Activated CD4-positive, alpha-beta T cell treated with anti-CD3 and anti-CD28 coated beads, Interleukin-2, amount 10 ng/mL, durations not matched to agents 24 days and 14 days (primary cell): ENCODE results near the gene FGF4. TPM values are rescaled to one million over a fixed set of nuclear protein-coding genes. Genes with fewer than 3 reads are reported as not detected.

Source experiments
- DNase-seq: peaks from one replicate; pipeline ENCODE4 v3.0.0; 2022
- H3K27ac Mint-ChIP-seq: one replicate; pipeline ENCODE4 v1.8.0; 2022; ENCODE audit warnings: mild to moderate bottlenecking, mixed read lengths
- H3K27me3 Mint-ChIP-seq: one replicate; pipeline ENCODE4 v1.8.0; 2022; ENCODE audit warnings: mixed read lengths
- H3K36me3 Mint-ChIP-seq: one replicate; pipeline ENCODE4 v1.8.0; 2022; ENCODE audit warnings: low read depth, mild to moderate bottlenecking, mixed read lengths
- H3K4me1 Mint-ChIP-seq: one replicate; pipeline ENCODE4 v1.8.0; 2021; ENCODE audit warnings: mixed read lengths
- H3K4me3 Mint-ChIP-seq: one replicate; pipeline ENCODE4 v1.8.0; 2022; ENCODE audit warnings: mild to moderate bottlenecking, moderate library complexity, mixed read lengths
- H3K9me3 Mint-ChIP-seq: one replicate; pipeline ENCODE4 v1.8.0; 2021; ENCODE audit warnings: mixed read lengths
- intact Hi-C: fragments of 100-400 bp; cut with micrococcal nuclease; formaldehyde crosslinking; loops from one replicate; pipeline ENCODE4 v1.15.1; 2023
- total RNA-seq: library from RNA; stranded (reverse); gene quantifications from 2 replicates; pipeline ENCODE4 v1.2.3, GENCODE V29; 2022

The FGF4 gene
- total RNA-seq, 1 donor from 2014 or later, result not detected

DNA sequence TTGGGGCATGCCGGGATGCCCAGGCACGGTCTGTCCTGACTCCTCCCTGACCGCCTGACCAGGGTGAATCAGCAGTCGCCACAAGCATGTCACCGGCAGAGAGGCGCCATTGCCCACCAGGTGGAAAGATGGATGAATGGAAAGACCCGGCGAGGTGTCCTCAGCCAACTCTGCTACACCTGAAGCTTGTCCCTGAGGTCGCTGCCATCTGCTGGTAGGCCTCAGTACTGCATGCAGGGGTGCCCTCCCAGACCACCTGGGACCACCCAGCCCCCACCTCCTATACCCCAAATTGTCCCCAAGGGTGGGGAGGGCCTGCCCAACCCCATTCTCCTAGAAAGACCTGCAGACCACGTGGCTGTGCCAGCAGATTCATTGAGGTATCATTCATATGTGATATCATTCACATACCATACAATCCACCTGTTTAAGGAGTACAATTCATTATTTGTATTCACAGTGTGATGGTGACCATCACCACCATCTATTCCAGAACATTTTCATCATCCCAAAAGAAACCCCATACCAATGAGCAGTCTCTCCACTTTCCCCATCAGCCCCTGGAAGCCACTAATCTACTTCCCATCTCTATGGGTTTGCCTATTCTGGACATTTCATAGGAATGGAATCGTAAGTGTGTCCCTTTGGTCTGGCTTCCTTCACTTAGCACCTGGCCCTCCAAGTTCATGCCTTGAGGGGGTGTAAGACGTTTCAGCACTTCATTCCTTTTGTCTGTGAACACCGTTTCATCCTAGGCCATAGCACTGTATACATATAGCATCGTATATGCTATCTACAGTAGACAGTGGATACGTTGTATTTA is 26.6 kb upstream of the FGF4 start:
- peak; percentile 74 for DNase-seq
- no peak overlapping the region for H3K4me3 Mint-ChIP-seq
- H3K27ac Mint-ChIP-seq, result no peak overlapping the region
- no peaks in the 10 kb centered on the region for H3K27me3 Mint-ChIP-seq
- no peaks in the 10 kb centered on the region for H3K36me3 Mint-ChIP-seq
- intact Hi-C loops, result loop anchor here (5.0 kb wide), 1 partner anchor 114 kb away; no protein-coding TSS in a partner anchor
- no peaks in the 10 kb centered on the region for H3K9me3 Mint-ChIP-seq
- H3K4me1 Mint-ChIP-seq, result no peaks in the 10 kb centered on the region

DNA sequence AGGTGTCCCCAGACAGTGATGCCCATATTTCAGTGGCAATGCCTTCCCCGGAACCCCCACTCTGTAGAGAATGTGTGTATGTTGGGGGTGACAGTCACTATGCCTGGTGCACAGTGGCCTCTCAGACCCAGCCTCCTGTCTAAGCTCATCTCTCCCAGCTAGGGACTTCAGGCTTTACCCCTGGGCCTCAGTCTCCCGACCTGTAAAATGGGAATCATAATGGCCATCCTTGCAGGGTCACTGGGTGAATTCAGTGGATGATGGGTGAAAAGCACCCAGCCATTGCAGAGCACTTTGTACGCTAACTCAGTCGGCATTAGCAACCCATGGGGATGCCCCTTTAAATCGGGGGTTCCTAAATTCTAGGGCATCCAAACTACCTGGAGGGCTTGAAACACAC is 25.1 kb upstream of the FGF4 start:
- H3K9me3 Mint-ChIP-seq, result no peaks in the 10 kb centered on the region
- no peak overlapping the region for H3K27ac Mint-ChIP-seq
- intact Hi-C loops, result loop anchor here (5.0 kb wide), 1 partner anchor 113 kb away; no protein-coding TSS in a partner anchor
- no peak overlapping the region for H3K4me3 Mint-ChIP-seq
- no peaks in the 10 kb centered on the region for H3K36me3 Mint-ChIP-seq
- no peak for DNase-seq
- no peaks in the 10 kb centered on the region for H3K4me1 Mint-ChIP-seq
- no peaks in the 10 kb centered on the region for H3K27me3 Mint-ChIP-seq

DNA sequence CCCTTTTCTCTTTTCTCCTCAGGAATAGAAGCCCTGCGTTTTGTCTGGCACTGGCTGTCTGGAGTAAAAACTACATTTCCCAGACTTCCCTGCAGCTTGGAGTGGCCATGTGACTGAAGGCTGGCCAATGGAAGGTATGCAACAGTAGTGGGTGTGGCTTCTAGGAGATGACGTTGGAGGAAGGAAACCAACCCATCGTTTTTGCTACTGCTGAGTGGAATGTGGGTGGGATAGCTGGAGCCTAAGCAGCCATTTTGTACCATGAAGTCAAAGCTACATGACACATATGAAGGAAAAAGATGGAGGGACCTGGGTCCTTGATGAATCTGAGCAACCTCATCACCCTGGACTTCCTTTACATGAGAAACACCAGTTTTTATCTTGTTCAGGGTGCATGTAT is 24.4 kb upstream of the FGF4 start:
- no peak for DNase-seq
- Mint-ChIP-seq H3K4me3 (no peak overlapping the region), H3K27ac (no peak overlapping the region), H3K9me3 (no peaks in the 10 kb centered on the region), H3K36me3 (no peaks in the 10 kb centered on the region), H3K4me1 (no peaks in the 10 kb centered on the region), H3K27me3 (no peaks in the 10 kb centered on the region)
- intact Hi-C loops, result no loop called here

DNA sequence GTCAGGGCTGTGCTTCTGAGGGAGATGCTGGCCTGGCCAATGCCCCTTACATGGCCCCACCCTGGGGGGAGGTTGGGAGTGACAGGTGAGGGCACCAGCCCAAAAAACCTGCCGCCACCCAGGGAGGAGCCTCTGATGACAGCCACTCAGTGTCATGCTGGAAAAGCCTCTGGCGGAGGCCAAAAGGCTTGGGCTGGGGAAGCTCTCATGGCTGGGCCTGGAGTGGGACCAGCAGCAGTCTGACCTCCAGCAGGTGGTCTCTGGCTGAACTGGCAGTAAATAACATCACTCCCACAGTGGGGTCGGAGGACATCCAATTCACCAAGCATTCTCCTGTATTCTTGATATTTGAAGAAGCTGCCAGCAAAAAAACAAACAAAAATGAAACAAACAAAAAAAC is 24.0 kb upstream of the FGF4 start:
- Mint-ChIP-seq H3K4me3 (no peak overlapping the region), H3K27ac (no peak overlapping the region), H3K27me3 (no peaks in the 10 kb centered on the region), H3K4me1 (no peaks in the 10 kb centered on the region), H3K9me3 (no peaks in the 10 kb centered on the region), H3K36me3 (no peaks in the 10 kb centered on the region)
- intact Hi-C loops, result no loop called here
- no peak for DNase-seq

DNA sequence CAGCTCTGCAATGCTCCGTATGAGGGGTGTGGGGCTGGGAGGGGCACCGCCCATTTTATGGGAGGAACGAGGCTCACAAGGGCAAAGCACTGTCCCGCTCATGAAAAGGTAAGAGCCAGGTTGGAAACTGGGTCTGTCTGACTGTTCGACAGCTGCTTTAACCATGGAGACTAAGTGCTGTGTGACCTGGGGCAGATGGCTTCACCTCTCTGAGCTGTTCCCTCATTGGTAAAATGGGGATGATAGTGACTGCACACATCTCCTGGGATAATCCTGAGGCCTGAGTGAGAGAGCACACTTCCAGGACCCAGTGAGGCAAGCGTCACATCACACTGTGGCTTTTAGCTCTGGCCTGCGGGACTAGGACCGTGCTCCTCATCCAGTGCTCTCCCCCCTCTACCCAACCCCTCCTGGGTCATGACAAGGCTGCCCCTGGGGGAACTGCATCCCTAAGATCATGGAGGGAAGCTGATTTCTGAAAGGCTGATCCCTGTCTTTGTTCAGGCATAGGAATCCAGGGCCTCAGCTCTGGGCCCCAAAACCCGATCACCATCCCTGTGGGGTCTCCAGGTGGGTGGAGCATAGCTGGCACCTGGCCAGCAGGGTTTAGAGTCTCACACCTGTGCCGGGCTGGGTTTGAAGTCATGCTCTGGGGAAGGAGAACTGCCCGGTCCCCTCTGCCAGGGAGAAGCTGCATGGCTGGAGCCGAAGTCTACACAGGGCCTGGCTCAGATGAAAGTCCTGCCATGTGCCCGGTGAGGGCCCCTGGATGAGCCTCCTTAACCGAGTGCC is 22.8 kb upstream of the FGF4 start:
- H3K27me3 Mint-ChIP-seq, result no peaks in the 10 kb centered on the region
- intact Hi-C loops, result no loop called here
- no peaks in the 10 kb centered on the region for H3K4me1 Mint-ChIP-seq
- H3K4me3 Mint-ChIP-seq, result no peak overlapping the region
- H3K9me3 Mint-ChIP-seq, result no peaks in the 10 kb centered on the region
- no peak for DNase-seq
- no peaks in the 10 kb centered on the region for H3K36me3 Mint-ChIP-seq
- H3K27ac Mint-ChIP-seq, result no peak overlapping the region

DNA sequence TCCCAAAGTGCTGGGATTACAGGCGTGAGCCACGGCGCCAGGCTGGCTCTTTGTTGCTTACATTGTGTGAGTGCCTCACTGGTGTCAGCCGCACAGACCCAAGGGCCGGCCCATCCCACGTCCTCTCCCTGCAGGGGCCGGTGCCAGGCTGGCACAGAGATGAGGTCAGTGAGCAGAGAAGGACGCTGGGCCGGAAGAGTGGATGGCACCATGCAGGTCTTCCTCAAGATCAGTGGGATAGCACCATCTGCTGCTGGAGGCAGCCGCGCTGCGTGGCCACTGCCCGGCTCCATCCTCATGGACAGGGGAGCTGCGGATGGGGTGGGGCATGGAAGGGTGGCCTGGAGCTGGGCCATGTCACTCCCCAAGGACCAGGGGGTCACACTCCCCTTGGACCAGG is 22.0 kb upstream of the FGF4 start:
- Mint-ChIP-seq H3K27me3 (no peaks in the 10 kb centered on the region), H3K36me3 (no peaks in the 10 kb centered on the region), H3K9me3 (no peaks in the 10 kb centered on the region), H3K27ac (no peak overlapping the region), H3K4me1 (no peaks in the 10 kb centered on the region), H3K4me3 (no peak overlapping the region)
- DNase-seq, result no peak
- intact Hi-C loops, result no loop called here

DNA sequence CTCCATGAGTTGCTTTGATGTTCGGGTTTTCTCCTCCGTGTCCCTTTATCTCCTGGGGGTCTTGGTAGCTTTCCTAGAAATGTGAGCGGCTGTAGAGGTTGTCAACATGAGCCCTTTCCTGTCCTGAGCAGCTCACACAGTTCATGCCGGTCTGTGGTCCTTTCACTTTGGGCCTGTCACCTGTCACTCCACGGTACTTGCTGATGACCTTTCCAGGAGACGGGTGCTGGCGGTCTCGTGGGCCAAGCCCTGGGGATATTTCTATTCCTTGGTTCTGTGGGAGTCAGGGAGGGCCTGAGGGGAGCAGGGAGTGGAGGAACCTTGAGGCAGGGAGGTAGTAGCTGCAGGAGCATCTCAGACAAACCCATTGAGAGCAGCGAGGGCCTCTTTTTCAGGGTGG is 20.9 kb upstream of the FGF4 start:
- H3K4me1 Mint-ChIP-seq, result no peaks in the 10 kb centered on the region
- DNase-seq, result no peak

DNA sequence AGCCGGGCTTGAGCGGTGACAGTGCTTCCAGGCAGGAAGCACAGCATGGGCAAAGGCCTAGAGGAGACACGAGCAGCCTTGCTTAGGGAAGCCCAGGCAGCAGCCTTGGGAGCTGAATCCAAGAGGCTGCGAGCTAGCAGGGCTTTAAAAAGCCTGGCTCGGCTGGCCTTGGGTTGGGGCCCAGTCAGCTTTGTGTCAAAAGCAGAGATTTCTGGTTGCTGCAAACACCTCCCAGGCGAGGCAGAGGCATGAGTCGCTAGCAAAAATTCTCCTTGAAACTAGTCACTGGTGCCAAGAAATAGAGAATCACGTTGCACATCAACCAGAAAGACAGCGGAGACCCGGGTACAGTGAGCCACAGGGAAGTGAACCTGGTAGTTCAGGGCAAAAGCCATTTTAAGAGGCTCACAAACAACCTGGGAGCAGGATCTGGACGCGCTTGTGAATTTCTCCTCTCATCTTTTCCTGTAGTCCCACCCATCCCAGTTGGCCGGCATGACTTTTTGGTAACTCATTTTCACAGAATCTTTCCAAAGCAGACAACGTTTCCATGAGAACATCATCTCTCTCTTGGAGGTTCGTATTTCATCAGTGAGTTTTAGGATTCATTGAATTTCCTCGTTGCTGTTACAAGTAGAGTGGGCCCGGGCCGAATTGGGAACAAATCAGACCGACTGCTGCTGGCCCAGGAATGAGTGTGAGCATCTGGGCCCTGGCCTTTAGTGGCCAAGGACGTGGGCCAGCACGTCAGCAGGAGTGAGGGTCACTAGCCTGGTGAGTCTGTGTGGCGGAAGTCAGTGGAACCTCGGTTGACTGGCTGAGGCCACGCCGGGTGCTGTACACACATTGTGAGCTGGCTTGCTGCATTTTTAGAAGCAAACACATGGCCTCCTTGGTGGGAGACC is 16.4 kb upstream of the FGF4 start:
- intact Hi-C loops, result no loop called here
- H3K9me3 Mint-ChIP-seq, result no peaks in the 10 kb centered on the region
- no peak for DNase-seq
- no peaks in the 10 kb centered on the region for H3K36me3 Mint-ChIP-seq
- no peak overlapping the region for H3K4me3 Mint-ChIP-seq
- H3K4me1 Mint-ChIP-seq, result no peaks in the 10 kb centered on the region
- no peaks in the 10 kb centered on the region for H3K27me3 Mint-ChIP-seq
- H3K27ac Mint-ChIP-seq, result no peak overlapping the region

More for the DNA sequence above, 20.9 kb upstream of the FGF4 start:
- Mint-ChIP-seq H3K27ac (no peak overlapping the region), H3K9me3 (no peaks in the 10 kb centered on the region), H3K4me3 (no peak overlapping the region), H3K36me3 (no peaks in the 10 kb centered on the region), H3K27me3 (no peaks in the 10 kb centered on the region)
- intact Hi-C loops, result no loop called here

DNA sequence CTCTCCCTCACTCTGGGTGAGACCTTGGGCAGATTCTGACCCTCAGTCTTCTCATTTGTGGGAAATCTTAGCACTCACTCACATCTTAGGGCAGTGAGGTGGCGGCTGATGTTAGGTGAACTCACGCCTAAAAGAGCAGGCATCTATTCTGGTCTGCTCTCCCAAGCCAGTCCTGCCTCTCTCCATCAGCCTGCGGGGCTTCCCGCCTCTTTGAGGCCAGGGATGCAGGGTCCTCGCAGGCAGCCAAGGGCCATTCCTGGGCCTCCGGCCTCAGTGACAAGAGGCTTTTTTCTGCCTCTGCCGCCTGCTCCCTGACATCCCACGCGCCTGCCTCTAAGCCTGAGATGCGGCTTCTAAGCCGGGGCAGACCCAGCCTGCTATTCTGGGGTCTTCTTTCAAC is 13.8 kb upstream of the FGF4 start:
- H3K27me3 Mint-ChIP-seq, result no peaks in the 10 kb centered on the region
- no peaks in the 10 kb centered on the region for H3K9me3 Mint-ChIP-seq
- H3K27ac Mint-ChIP-seq, result no peak overlapping the region
- DNase-seq, result no peak
- intact Hi-C loops, result no loop called here
- H3K4me1 Mint-ChIP-seq, result no peaks in the 10 kb centered on the region
- H3K4me3 Mint-ChIP-seq, result no peak overlapping the region
- no peaks in the 10 kb centered on the region for H3K36me3 Mint-ChIP-seq

DNA sequence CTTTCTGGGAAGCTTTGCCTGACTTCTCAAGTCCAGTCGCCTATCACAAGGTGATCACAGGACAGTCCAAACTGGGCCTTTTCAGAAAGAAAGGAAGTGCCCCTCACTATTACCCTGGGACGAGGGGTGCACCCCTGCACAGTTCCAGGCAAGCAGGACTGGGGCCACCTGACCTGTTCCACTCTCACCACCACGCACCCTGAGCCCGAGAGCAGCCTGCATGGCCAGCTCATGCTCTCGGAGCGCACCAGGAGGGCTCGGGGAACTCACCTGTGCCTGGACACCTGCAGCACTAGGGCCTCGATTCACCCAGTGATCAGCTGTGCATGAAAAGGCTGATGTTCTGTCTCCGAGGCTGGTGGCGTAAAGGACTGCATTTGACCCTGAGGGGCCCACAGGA is 12.8 kb upstream of the FGF4 start:
- H3K4me3 Mint-ChIP-seq, result no peak overlapping the region
- DNase-seq, result no peak
- H3K9me3 Mint-ChIP-seq, result no peaks in the 10 kb centered on the region
- intact Hi-C loops, result no loop called here
- no peaks in the 10 kb centered on the region for H3K4me1 Mint-ChIP-seq
- H3K36me3 Mint-ChIP-seq, result no peaks in the 10 kb centered on the region
- H3K27ac Mint-ChIP-seq, result no peak overlapping the region
- H3K27me3 Mint-ChIP-seq, result no peaks in the 10 kb centered on the region

DNA sequence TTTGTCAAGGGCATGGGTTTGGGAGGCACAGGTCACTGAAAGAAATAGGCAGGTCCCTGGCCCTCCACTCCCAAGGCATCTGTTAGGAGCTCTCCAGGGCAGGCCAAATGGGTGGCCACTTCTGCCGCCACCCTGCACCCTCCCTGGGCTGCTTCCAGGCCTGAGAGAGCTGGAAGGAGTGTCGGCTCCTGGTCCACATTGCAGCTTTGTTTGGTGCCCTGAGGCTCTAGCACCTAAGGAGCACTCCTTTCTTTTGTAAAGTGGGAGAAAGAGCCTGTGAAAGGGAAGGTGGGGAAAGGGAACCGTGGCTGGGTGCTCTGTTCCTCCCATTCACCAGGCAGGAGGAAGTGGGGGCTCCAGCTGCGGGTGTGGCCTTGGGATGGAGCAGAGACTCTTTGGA is 12.3 kb upstream of the FGF4 start:
- DNase-seq, result no peak
- no peak overlapping the region for H3K27ac Mint-ChIP-seq
- H3K36me3 Mint-ChIP-seq, result no peaks in the 10 kb centered on the region
- no peak overlapping the region for H3K4me3 Mint-ChIP-seq
- intact Hi-C loops, result no loop called here
- H3K4me1 Mint-ChIP-seq, result no peaks in the 10 kb centered on the region
- H3K9me3 Mint-ChIP-seq, result no peaks in the 10 kb centered on the region
- no peaks in the 10 kb centered on the region for H3K27me3 Mint-ChIP-seq

DNA sequence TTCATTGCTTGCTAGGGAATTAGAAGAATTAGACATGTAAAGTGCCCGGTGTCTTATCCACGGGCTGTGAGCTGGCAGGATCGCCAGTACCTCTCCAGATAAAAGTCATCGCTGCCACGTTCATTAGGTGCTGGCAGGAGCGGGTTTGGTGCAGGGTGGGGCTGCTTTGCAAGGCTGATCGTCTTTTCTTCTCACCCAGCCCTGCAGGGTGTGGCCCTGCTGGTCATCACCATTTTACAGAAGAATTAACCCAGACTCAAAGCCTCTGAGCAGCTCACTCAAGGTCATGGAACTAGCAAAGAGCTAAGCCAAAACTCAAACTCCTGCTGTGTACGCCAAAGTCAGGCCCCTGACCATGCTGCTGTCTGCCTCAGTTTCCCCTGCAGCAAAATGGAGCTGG is 6.1 kb upstream of the FGF4 start:
- Mint-ChIP-seq H3K4me1 (no peaks in the 10 kb centered on the region), H3K36me3 (no peaks in the 10 kb centered on the region), H3K9me3 (no peaks in the 10 kb centered on the region), H3K27me3 (peaks cover 10% of the 10 kb centered on the region), H3K4me3 (no peak overlapping the region), H3K27ac (no peak overlapping the region)
- intact Hi-C loops, result no loop called here
- DNase-seq, result no peak

DNA sequence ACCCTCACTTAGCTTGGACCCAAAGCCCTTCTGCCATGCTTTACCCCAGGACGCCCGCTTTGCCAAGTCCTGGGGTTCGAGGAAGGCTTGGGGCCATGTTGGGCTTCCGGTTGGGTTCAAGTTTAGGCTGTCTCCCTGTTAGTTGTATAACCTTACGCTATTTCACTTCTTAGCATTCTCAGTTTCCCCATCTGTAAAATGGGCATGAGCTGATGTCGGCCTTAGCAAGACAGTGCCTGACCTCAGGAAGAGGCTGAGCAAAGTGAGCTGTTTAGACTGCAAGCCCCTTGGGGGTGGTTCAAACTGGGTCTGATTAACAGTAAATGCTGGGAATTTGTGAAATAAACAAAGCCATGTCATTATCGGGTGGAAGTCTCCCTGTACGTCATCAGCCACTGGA is 3.2 kb upstream of the FGF4 start:
- Mint-ChIP-seq H3K9me3 (no peaks in the 10 kb centered on the region), H3K36me3 (no peaks in the 10 kb centered on the region), H3K4me1 (no peaks in the 10 kb centered on the region), H3K27me3 (peaks cover 22% of the 10 kb centered on the region), H3K27ac (no peak overlapping the region), H3K4me3 (no peak overlapping the region)
- no peak for DNase-seq
- intact Hi-C loops, result no loop called here
